Fibroblast of lung (primary cell): Measurements from ENCODE around the gene ELP2. TPM values are rescaled to one million over a fixed set of nuclear protein-coding genes. Genes with fewer than 3 reads are reported as not detected.

Source experiments
- DNase-seq, 2 donors: peaks; one replicate each; pipeline versions ENCODE4 v3.0.0 to v3.0.0-alpha.2; 2010; ENCODE audit warnings: low read depth in 2 of 2
- H2AFZ ChIP-seq: 2 replicates; pipeline ENCODE4 v1.5.1; 2012; ENCODE audit warnings: low read length, control low read depth, inconsistent platforms
- H3K27ac ChIP-seq: 2 replicates; pipeline ENCODE4 v1.5.1; 2011; ENCODE audit warnings: low read length, control low read depth; ENCODE audit not compliant: insufficient read depth
- H3K27me3 ChIP-seq: 2 replicates; pipeline ENCODE4 v1.5.1; 2011; ENCODE audit warnings: mild to moderate bottlenecking, low read length; ENCODE audit not compliant: control insufficient read depth, insufficient read depth
- H3K36me3 ChIP-seq: 2 replicates; pipeline ENCODE4 v1.5.1; 2011; ENCODE audit warnings: low read length; ENCODE audit not compliant: control insufficient read depth, insufficient read depth
- H3K4me1 ChIP-seq: 2 replicates; pipeline ENCODE4 v1.5.1; 2011; ENCODE audit warnings: low read length; ENCODE audit not compliant: control insufficient read depth, insufficient read depth; ENCODE audit errors: extremely low read depth
- H3K4me2 ChIP-seq: 2 replicates; pipeline ENCODE4 v1.5.1; 2011; ENCODE audit warnings: low read length, control low read depth; ENCODE audit not compliant: insufficient read depth; ENCODE audit errors: extremely low read depth
- H3K4me3 ChIP-seq, 4 experiments: fragments of 200-600 bp in 1 of 4; sonication (generic) in 1 of 4; replicated peaks in 1 of 4; 2 replicates each; pipeline ENCODE4 v1.5.1; 2011 to 2016; ENCODE audit warnings: low read length in 4 of 4, low read depth in 3 of 4, mild to moderate bottlenecking in 3 of 4, control low read depth in 2 of 4, inconsistent platforms in 1 of 4, mixed read lengths in 1 of 4; ENCODE audit not compliant: insufficient read depth in 1 of 4; ENCODE audit errors: control extremely low read depth in 1 of 4
- H3K79me2 ChIP-seq: 2 replicates; pipeline ENCODE4 v1.5.1; 2012; ENCODE audit warnings: mild to moderate bottlenecking, low read length, inconsistent platforms; ENCODE audit not compliant: control insufficient read depth, insufficient read depth
- H3K9ac ChIP-seq: 2 replicates; pipeline ENCODE4 v1.5.1; 2011; ENCODE audit warnings: mild to moderate bottlenecking, low read length, control low read depth; ENCODE audit not compliant: insufficient read depth
- H3K9me3 ChIP-seq: 2 replicates; pipeline ENCODE4 v1.5.1; 2012; ENCODE audit warnings: low read depth, low read length; ENCODE audit not compliant: control insufficient read depth, insufficient read depth
- H4K20me1 ChIP-seq: 2 replicates; pipeline ENCODE4 v1.5.1; 2011; ENCODE audit warnings: low read length; ENCODE audit not compliant: control insufficient read depth, insufficient read depth; ENCODE audit errors: extremely low read depth
- EZH2 ChIP-seq: IDR thresholded peaks from 2 replicates; pipeline ENCODE4 v1.5.1; 2012; ENCODE audit warnings: low read length, control low read depth, mild to moderate bottlenecking; ENCODE audit errors: missing control alignments
- polyA plus RNA-seq, 2 donors: library from polyadenylated mRNA; depleted of rRNA in 1 of 2; stranded (reverse) in 1 of 2; unstranded in 1 of 2; fragments of >200 nt; gene quantifications; 2 replicates each; pipeline ENCODE4 v1.2.1, GENCODE V29; 2011 to 2012; ENCODE audit warnings: missing spikeins in 1 of 2
- total RNA-seq: library from RNA; depleted of rRNA; stranded (reverse); fragments of >200 nt; gene quantifications from 2 replicates; pipeline ENCODE4 v1.2.1, GENCODE V29; 2014
- TF ChIP-seq, protein P1 (sequence below), 2 donors: IDR thresholded peaks in 1 of 2; conservative IDR thresholded peaks in 1 of 2; 1 replicate in 1 of 2; 2 replicates in 1 of 2; pipeline ENCODE4 v1.5.1; 2011 to 2012; ENCODE audit warnings: low read length in 2 of 2, control low read depth in 1 of 2, inconsistent platforms in 1 of 2, low read depth in 1 of 2, mild to moderate bottlenecking in 1 of 2

Gene ELP2
- total and polyA plus RNA-seq, 2 donors (not counting 1 experiment from before 2014, with no cell fraction given), result 96.6 to 309 TPM

DNA sequence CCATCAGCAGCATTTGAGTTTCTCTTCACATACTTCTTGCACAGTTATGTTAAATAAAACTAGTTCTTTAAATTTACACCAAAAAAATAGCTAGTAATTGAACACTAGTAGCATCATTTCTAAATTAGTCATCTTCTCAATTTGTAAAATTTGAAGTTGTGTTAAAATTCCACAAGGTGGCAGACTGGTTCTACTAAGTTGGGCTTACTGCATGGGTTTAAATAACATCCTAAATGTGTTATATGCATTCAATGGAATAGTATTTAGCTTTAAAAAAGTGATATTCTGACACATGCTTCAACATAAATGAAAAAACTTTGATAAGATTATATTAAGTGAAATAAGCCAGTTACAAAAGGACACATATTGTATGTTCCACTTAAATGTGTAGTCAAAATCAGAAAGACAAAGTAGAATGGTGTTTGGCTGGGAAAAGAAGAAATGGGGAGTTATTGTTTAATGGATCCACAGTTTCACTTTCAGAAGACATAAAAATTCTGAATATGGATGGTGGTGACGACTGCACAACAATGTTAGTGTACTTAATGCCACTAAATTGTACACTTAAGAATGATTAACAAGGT is 33.7 kb upstream of the ELP2 start:
- Histone ChIP-seq H3K4me3 (no peak overlapping the region), H3K4me1 (no peaks in the 10 kb centered on the region), H3K27me3 (no peaks in the 10 kb centered on the region), H2AFZ (no peak overlapping the region), H4K20me1 (no peaks in the 10 kb centered on the region), H3K27ac (no peak overlapping the region), H3K4me2 (no peak overlapping the region), H3K9ac (no peak overlapping the region), H3K79me2 (no peaks in the 10 kb centered on the region), H3K9me3 (no peaks in the 10 kb centered on the region), H3K36me3 (no peaks in the 10 kb centered on the region)
- no peak for TF ChIP-seq EZH2
- TF ChIP-seq, protein P1, sequence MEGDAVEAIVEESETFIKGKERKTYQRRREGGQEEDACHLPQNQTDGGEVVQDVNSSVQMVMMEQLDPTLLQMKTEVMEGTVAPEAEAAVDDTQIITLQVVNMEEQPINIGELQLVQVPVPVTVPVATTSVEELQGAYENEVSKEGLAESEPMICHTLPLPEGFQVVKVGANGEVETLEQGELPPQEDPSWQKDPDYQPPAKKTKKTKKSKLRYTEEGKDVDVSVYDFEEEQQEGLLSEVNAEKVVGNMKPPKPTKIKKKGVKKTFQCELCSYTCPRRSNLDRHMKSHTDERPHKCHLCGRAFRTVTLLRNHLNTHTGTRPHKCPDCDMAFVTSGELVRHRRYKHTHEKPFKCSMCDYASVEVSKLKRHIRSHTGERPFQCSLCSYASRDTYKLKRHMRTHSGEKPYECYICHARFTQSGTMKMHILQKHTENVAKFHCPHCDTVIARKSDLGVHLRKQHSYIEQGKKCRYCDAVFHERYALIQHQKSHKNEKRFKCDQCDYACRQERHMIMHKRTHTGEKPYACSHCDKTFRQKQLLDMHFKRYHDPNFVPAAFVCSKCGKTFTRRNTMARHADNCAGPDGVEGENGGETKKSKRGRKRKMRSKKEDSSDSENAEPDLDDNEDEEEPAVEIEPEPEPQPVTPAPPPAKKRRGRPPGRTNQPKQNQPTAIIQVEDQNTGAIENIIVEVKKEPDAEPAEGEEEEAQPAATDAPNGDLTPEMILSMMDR (conservative IDR thresholded peaks at IDR 0.05 in 1 of 2, IDR thresholded peaks at IDR 0.05 in 1 of 2; ENCODE audit: low read depth in 1 of 2, low read length in 2 of 2), result peak; percentile 36 to 46
- peak; percentile 65 to 90 for DNase-seq

DNA sequence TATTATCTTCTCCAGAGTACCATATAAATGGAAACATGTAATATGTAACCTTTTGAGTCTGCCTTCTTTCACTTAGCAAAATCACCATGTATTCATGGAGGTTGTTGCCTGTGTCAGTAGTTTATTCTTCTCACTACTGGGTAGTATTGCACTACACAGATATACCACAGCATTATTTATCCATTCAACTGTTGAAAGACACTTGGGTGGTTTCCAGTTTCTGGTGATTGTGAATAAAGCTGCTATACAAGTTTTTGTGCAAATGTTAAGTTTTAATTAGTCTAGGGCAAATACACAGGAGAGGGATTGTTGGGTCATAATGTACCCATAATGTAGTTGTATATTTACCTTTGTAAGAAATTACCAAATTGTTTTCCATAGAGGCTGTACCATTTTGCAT is 32.7 kb upstream of the ELP2 start:
- H3K4me3 ChIP-seq, result no peak overlapping the region
- no peak overlapping the region for H3K9ac ChIP-seq
- DNase-seq, result no peak
- no peak overlapping the region for H2AFZ ChIP-seq
- no peaks in the 10 kb centered on the region for H3K27me3 ChIP-seq
- no peaks in the 10 kb centered on the region for H3K4me1 ChIP-seq
- no peak overlapping the region for H3K4me2 ChIP-seq
- no peak overlapping the region for H3K27ac ChIP-seq
- no peaks in the 10 kb centered on the region for H3K79me2 ChIP-seq
- no peaks in the 10 kb centered on the region for H3K36me3 ChIP-seq
- TF ChIP-seq, protein P1 (conservative IDR thresholded peaks at IDR 0.05 in 1 of 2, IDR thresholded peaks at IDR 0.05 in 1 of 2; ENCODE audit: low read depth in 1 of 2, low read length in 2 of 2), result no peak
- TF ChIP-seq EZH2, result no peak
- H4K20me1 ChIP-seq, result no peaks in the 10 kb centered on the region
- H3K9me3 ChIP-seq, result no peaks in the 10 kb centered on the region

DNA sequence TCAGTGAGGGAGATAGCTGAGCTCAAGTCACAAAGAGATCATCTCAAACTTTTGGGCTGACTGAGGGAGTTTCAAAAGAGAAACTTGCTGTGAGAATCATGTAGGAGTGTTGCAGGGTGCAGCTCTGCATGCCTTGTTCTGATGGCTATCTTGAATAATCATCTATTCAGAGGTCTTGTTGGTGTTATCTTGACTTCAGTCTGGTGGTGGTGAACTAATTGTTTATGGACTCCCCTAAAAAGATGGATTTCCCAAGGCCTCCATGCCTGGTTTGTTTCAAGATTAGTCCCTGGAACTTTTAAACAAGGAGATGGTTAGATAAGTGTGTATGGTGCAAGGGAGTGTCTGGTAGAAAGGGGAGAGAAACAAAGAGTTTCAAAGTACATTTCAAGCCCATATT is 30.4 kb upstream of the ELP2 start:
- Histone ChIP-seq H3K27ac (no peak overlapping the region), H3K4me3 (no peak overlapping the region), H3K4me1 (no peaks in the 10 kb centered on the region), H3K36me3 (no peaks in the 10 kb centered on the region), H3K4me2 (no peak overlapping the region), H3K79me2 (no peaks in the 10 kb centered on the region), H3K27me3 (no peaks in the 10 kb centered on the region), H4K20me1 (no peaks in the 10 kb centered on the region), H2AFZ (no peak overlapping the region), H3K9me3 (no peaks in the 10 kb centered on the region), H3K9ac (no peak overlapping the region)
- TF ChIP-seq EZH2, result no peak
- TF ChIP-seq, protein P1 (conservative IDR thresholded peaks at IDR 0.05 in 1 of 2, IDR thresholded peaks at IDR 0.05 in 1 of 2; ENCODE audit: low read depth in 1 of 2, low read length in 2 of 2), result no peak
- no peak for DNase-seq
